Trophoblast cell (in vitro differentiated cells and primary cell): ENCODE measurements around the gene PAX5.

ENCODE experiments used
- DNase-seq, 2 donors: peaks; one replicate each; pipeline ENCODE4 v3.0.0-alpha.2; 2016
- H2AFZ ChIP-seq: 2 replicates; pipeline ENCODE4 v1.6.1; 2013; ENCODE audit warnings: low read length, moderate library complexity, mild to moderate bottlenecking; ENCODE audit not compliant: insufficient read depth, poor library complexity
- H2AK5ac ChIP-seq: 2 replicates; pipeline ENCODE4 v1.6.1; 2013; ENCODE audit warnings: mild to moderate bottlenecking, low read length
- H2BK120ac ChIP-seq: 2 replicates; pipeline ENCODE4 v1.6.1; 2013; ENCODE audit warnings: low read length, mild to moderate bottlenecking, moderate library complexity; ENCODE audit not compliant: insufficient read depth, poor library complexity
- H2BK12ac ChIP-seq: 2 replicates; pipeline ENCODE4 v1.6.1; 2013; ENCODE audit warnings: mild to moderate bottlenecking, low read length, moderate library complexity
- H2BK5ac ChIP-seq: 2 replicates; pipeline ENCODE4 v1.6.1; 2013; ENCODE audit warnings: low read length, low read depth, moderate library complexity, mild to moderate bottlenecking; ENCODE audit not compliant: poor library complexity
- H3K14ac ChIP-seq: 2 replicates; pipeline ENCODE4 v1.6.1; 2013; ENCODE audit warnings: mild to moderate bottlenecking, low read length
- H3K18ac ChIP-seq: 2 replicates; pipeline ENCODE4 v1.6.1; 2013; ENCODE audit warnings: mild to moderate bottlenecking, low read length
- H3K23ac ChIP-seq: 2 replicates; pipeline ENCODE4 v1.6.1; 2013; ENCODE audit warnings: low read length
- H3K27ac ChIP-seq: 2 replicates; pipeline ENCODE4 v1.5.1; 2013; ENCODE audit warnings: low read depth, mild to moderate bottlenecking, inconsistent platforms, low read length, moderate library complexity
- H3K27me3 ChIP-seq: 2 replicates; pipeline ENCODE4 v1.6.1; 2013; ENCODE audit warnings: inconsistent platforms, mild to moderate bottlenecking, low read length, moderate library complexity; ENCODE audit not compliant: insufficient read depth
- H3K36me3 ChIP-seq, 2 experiments: 1 replicate in 1 of 2; 2 replicates in 1 of 2; pipeline ENCODE4 v1.6.1; 2013; ENCODE audit warnings: low read length in 2 of 2, mild to moderate bottlenecking in 2 of 2, moderate library complexity in 1 of 2; ENCODE audit not compliant: insufficient read depth in 2 of 2, control insufficient read depth in 1 of 2
- H3K4ac ChIP-seq: 2 replicates; pipeline ENCODE4 v1.6.1; 2013; ENCODE audit warnings: low read depth, mild to moderate bottlenecking, low read length, moderate library complexity
- H3K4me1 ChIP-seq, 2 experiments: 1 replicate in 1 of 2; 2 replicates in 1 of 2; pipeline ENCODE4 v1.6.1; 2013; ENCODE audit warnings: low read length in 2 of 2, mild to moderate bottlenecking in 2 of 2, moderate library complexity in 1 of 2; ENCODE audit not compliant: insufficient read depth in 2 of 2, control insufficient read depth in 1 of 2
- H3K4me2 ChIP-seq: 2 replicates; pipeline ENCODE4 v1.6.1; 2013; ENCODE audit warnings: inconsistent platforms, mild to moderate bottlenecking, low read length, moderate library complexity
- H3K4me3 ChIP-seq: 2 replicates; pipeline ENCODE4 v1.5.1; 2013; ENCODE audit warnings: mild to moderate bottlenecking, low read depth, low read length, inconsistent platforms
- H3K79me1 ChIP-seq: one replicate; pipeline ENCODE4 v1.6.1; 2013; ENCODE audit warnings: low read length
- H3K79me2 ChIP-seq: 2 replicates; pipeline ENCODE4 v1.6.1; 2013; ENCODE audit warnings: low read length, mild to moderate bottlenecking; ENCODE audit not compliant: control insufficient read depth, insufficient read depth, poor library complexity
- H3K9ac ChIP-seq: 2 replicates; pipeline ENCODE4 v1.6.1; 2013; ENCODE audit warnings: mild to moderate bottlenecking, low read length
- H3K9me3 ChIP-seq: 2 replicates; pipeline ENCODE4 v1.6.1; 2013; ENCODE audit warnings: low read depth, mild to moderate bottlenecking, control low read depth, inconsistent platforms, low read length; ENCODE audit not compliant: insufficient read depth
- H4K12ac ChIP-seq: 2 replicates; pipeline ENCODE4 v1.6.1; 2013; ENCODE audit warnings: low read depth, mild to moderate bottlenecking, low read length, moderate library complexity
- H4K8ac ChIP-seq: 2 replicates; pipeline ENCODE4 v1.6.1; 2013; ENCODE audit warnings: low read depth, mild to moderate bottlenecking, low read length, moderate library complexity
- H4K91ac ChIP-seq: one replicate; pipeline ENCODE4 v1.6.1; 2013; ENCODE audit warnings: low read depth, mild to moderate bottlenecking, low read length, moderate library complexity
- WGBS: extraction: QIAGEN DNeasy Blood & Tissue Kit; methylation state at CpG from one replicate; pipeline ENCODE4 v1.1.7; 2013; ENCODE audit warnings: missing lambda C conversion rate; ENCODE audit not compliant: insufficient read length, insufficient coverage; ENCODE audit errors: extremely low coverage; 5-methylcytosine and 5-hydroxymethylcytosine counted together

PAX5 gene

DNA sequence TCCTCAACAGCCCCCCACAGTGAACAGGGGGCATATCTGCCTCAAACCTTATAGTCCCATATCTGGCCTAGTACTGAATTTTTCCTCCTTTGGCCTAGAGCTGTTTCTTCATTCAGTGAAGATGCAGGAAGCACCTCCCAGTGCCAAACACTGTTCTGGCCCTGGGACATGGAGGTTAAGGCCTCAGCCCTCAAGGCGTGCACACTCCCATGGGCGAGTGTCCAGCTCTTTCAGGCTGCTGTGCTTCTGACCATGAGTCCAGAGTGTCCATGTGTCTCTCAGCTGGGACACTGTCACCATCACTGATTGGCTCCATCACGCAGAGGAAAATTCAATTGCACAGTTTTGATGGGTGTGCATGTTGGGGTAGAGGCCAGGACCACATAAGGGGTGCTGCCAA is 151.5 kb downstream of the PAX5 start:
- no peak overlapping the region for H2BK120ac ChIP-seq
- no peak overlapping the region for H3K27ac ChIP-seq
- no peak overlapping the region for H2AK5ac ChIP-seq
- H3K23ac ChIP-seq, result no peak overlapping the region
- no peak overlapping the region for H2BK12ac ChIP-seq
- no peak overlapping the region for H3K4me2 ChIP-seq
- no CpG with 5 or more reads among the region's 3 CpGs for WGBS
- no peak overlapping the region for H3K18ac ChIP-seq
- no peaks in the 10 kb centered on the region for H3K79me1 ChIP-seq
- peaks cover 1% of the 10 kb centered on the region for H3K9me3 ChIP-seq
- no peaks in the 10 kb centered on the region for H3K36me3 ChIP-seq
- H2AFZ ChIP-seq, result no peak overlapping the region
- no peak overlapping the region for H4K8ac ChIP-seq
- no peak overlapping the region for H3K4ac ChIP-seq
- no peak overlapping the region for H3K9ac ChIP-seq
- DNase-seq, result no peak
- no peak overlapping the region for H2BK5ac ChIP-seq
- H3K79me2 ChIP-seq, result no peaks in the 10 kb centered on the region
- no peak overlapping the region for H3K14ac ChIP-seq
- H4K91ac ChIP-seq, result no peak overlapping the region
- H4K12ac ChIP-seq, result no peak overlapping the region
- H3K27me3 ChIP-seq, result peaks cover 3% of the 10 kb centered on the region
- H3K4me3 ChIP-seq, result no peak overlapping the region
- H3K4me1 ChIP-seq, result no peaks in the 10 kb centered on the region

DNA sequence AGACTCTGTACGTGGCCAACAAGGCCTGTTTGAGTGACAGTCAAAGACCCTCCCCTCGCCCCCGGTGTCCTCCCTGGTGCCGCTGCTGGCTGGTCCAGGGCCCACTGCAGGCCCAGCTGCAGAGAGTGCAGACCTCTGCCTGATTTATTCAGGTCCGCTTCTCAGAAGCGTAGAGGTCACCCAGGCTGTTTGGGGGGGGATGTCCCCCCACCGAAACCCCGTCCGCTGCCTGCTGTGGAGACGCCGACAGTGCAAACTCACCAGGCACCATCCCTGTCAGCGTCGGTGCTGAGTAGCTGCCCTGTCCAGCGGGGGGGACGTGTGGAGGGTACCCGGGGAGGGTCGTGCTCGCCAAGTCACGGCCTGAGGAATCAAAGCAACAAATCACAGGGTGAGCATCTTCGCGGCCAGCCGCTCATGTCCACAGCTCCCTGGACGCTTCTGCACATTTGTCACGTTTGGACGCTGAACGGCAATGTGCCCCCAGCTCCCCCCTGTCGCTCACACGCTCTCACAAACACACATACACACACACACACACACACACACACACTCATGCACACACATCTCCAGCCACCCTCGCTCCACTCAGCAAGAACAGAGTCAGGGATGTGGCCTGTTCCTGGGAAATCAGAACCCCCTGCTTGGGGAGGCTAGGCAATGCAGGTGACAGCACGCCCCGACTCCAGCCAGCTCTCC is 152.2 kb downstream of the PAX5 start:
- DNase-seq, result no peak
- no peak overlapping the region for H3K9ac ChIP-seq
- H2BK120ac ChIP-seq, result no peak overlapping the region
- no peak overlapping the region for H3K23ac ChIP-seq
- no peak overlapping the region for H3K18ac ChIP-seq
- H3K4me2 ChIP-seq, result no peak overlapping the region
- no peaks in the 10 kb centered on the region for H3K79me1 ChIP-seq
- no peak overlapping the region for H3K14ac ChIP-seq
- H3K36me3 ChIP-seq, result no peaks in the 10 kb centered on the region
- no peaks in the 10 kb centered on the region for H3K4me1 ChIP-seq
- WGBS, result no CpG with 5 or more reads among the region's 31 CpGs
- H4K8ac ChIP-seq, result no peak overlapping the region
- H3K4ac ChIP-seq, result no peak overlapping the region
- no peak overlapping the region for H2AFZ ChIP-seq
- no peak overlapping the region for H2BK5ac ChIP-seq
- H3K9me3 ChIP-seq, result peaks cover 1% of the 10 kb centered on the region
- peaks cover 3% of the 10 kb centered on the region for H3K27me3 ChIP-seq
- H4K12ac ChIP-seq, result no peak overlapping the region
- H3K4me3 ChIP-seq, result no peak overlapping the region
- no peak overlapping the region for H2AK5ac ChIP-seq
- no peak overlapping the region for H4K91ac ChIP-seq
- H3K27ac ChIP-seq, result no peak overlapping the region
- no peaks in the 10 kb centered on the region for H3K79me2 ChIP-seq
- H2BK12ac ChIP-seq, result no peak overlapping the region

DNA sequence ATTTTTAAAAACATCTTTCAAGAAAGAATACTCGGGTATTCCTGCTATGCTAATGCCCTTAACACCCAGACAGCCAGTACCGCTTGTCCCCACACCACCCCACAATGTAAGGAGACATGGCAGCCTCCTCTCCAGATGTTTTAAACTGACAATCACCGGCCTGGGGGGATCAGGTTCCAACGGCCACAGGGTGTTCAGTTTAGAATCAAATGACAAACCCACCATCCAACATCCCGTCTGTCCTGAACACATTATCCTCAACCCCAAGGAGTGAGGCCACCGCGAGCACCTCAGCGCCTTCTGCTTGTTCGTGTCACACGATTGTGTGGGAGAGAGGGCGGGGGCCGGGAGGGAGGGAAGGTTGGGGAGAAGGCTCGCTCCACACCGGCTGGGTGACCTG is 152.8 kb downstream of the PAX5 start:
- Histone ChIP-seq H2AFZ (no peak overlapping the region), H3K14ac (no peak overlapping the region), H3K23ac (no peak overlapping the region), H4K8ac (no peak overlapping the region), H3K9ac (no peak overlapping the region), H3K36me3 (no peaks in the 10 kb centered on the region), H3K4ac (no peak overlapping the region), H3K79me2 (no peaks in the 10 kb centered on the region), H3K27ac (no peak overlapping the region), H3K79me1 (no peaks in the 10 kb centered on the region), H3K4me1 (no peaks in the 10 kb centered on the region), H3K4me2 (no peak overlapping the region), H2BK5ac (no peak overlapping the region), H3K4me3 (no peak overlapping the region), H3K18ac (no peak overlapping the region), H4K91ac (no peak overlapping the region), H2AK5ac (no peak overlapping the region), H2BK120ac (no peak overlapping the region), H2BK12ac (no peak overlapping the region), H3K9me3 (peaks cover 1% of the 10 kb centered on the region), H3K27me3 (peaks cover 3% of the 10 kb centered on the region), H4K12ac (no peak overlapping the region)
- WGBS, result no CpG with 5 or more reads among the region's 14 CpGs
- no peak for DNase-seq

DNA sequence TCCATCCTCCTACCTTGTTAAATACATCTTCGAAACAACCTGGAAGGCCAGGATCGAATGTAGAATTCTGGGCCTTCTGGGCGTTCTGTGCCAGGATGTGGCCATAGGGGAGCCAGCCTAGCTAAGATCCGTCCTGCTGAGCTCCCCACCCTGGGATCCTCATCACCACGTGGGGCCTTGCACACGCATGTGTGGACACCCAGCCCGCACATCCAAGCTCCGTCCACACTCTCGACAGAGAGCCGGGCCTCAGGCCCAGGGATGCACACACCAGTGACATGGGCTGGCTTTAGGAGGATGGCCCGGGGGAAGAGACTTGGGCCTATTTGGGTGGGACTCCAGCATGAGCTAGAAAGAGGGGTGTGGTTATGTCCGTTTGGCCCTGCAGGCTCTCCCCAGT is 154.0 kb downstream of the PAX5 start:
- Histone ChIP-seq H3K27me3 (peaks cover 3% of the 10 kb centered on the region), H2BK12ac (no peak overlapping the region), H3K23ac (no peak overlapping the region), H4K8ac (no peak overlapping the region), H2BK5ac (no peak overlapping the region), H2AK5ac (no peak overlapping the region), H3K4ac (no peak overlapping the region), H3K18ac (no peak overlapping the region), H3K79me2 (no peaks in the 10 kb centered on the region), H3K4me1 (no peaks in the 10 kb centered on the region), H2AFZ (no peak overlapping the region), H3K14ac (no peak overlapping the region), H3K27ac (no peak overlapping the region), H3K9ac (no peak overlapping the region), H3K4me3 (no peak overlapping the region), H3K36me3 (no peaks in the 10 kb centered on the region), H4K12ac (no peak overlapping the region), H3K4me2 (no peak overlapping the region), H3K9me3 (peaks cover 3% of the 10 kb centered on the region), H3K79me1 (no peaks in the 10 kb centered on the region), H4K91ac (no peak overlapping the region), H2BK120ac (no peak overlapping the region)
- no peak for DNase-seq
- WGBS, result no CpG with 5 or more reads among the region's 12 CpGs
